ENCODE results near the gene STX16. TPM values are rescaled to one million over a fixed set of nuclear protein-coding genes. Genes with fewer than 3 reads are reported as not detected.

Gene STX16
- total RNA-seq, 1 donor: 52.8 TPM

DNA sequence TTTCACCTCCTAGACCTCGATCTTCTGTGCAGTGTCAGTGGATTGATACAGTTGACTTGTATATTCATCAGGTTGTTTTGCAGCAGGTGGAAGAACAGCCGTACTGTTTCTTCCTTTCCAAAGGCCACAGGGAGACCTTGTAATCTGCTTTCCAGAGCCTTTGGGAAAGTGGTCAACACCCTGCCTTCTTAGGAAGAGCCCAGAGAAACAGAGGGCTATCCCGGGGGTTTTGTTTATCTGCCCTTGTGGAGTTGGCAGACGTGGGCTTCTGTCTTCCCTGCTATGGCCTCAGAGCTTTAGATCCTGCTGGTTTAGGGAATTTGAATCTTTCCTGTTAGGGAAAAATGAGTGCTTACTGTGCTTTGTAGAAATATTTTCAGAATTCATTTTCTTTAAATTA is 19.6 kb downstream of the STX16 start:
- no peak for DNase-seq (ENCODE audit: low read depth in 2 of 3, low spot score in 2 of 3)

DNA sequence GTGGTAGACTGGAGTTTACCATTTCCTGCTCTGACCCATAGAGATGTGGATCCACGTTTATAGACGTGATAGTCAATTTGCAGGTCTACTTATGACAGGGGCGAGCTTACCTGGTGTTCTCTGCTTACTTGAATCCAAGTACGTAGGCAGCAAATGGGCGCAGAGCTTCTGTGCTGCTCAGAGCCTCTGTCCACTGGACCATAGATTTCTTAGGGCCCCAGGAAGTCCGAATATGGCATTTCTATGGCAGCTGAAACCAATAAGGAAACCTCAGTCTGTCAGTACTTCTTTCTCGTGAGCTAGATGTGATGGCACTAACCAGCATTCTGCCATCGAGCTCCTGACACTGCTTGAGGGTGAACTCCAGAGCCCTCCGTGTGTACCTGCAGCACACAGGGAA is 22.0 kb downstream of the STX16 start:
- no peak for DNase-seq (ENCODE audit: low read depth in 2 of 3, low spot score in 2 of 3)

DNA sequence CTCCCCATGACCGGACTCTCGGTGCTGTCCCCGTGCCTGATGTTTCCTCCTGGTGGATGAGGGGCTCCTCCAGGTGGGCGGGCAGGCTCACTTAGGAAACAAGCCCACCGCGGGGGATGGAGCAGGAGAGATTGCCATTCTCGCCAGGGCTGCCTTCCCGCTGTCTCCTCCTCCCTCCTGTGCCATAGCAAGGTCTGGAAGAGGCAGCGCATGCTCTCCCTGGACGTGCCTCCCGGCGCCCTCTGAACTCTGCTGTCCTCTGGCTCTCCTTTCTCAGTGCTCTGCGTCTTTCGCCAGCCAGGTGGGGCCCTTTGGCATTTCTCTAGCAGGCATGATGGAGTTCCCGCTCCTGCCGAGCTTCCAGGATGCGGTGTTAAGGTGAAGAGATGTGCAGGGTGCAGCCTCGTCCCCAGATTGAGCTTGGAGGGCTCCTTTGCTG is 24.1 kb downstream of the STX16 start:
- DNase-seq (ENCODE audit: low read depth in 2 of 3, low spot score in 2 of 3): no peak

DNA sequence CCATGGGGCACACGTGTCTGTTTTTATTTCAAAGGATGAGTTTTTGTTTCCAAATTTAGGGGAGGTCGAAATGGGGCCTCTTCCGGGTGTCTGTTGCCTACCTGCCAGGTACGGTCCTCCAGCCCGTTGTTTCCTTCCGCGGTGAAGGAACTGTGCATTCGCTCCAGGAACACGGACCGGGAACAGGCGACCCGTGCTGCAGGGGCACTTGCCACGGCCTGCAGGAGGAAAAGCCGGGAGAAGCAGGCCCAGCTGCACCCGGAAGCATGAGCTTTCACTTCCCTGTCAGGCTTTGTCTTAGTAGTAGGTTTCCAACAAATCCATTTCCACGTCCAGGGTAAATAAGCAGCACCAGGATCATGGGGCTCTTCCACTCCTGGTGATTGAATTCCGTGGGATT is 24.6 kb downstream of the STX16 start:
- no peak for DNase-seq (ENCODE audit: low read depth in 2 of 3, low spot score in 2 of 3)

DNA sequence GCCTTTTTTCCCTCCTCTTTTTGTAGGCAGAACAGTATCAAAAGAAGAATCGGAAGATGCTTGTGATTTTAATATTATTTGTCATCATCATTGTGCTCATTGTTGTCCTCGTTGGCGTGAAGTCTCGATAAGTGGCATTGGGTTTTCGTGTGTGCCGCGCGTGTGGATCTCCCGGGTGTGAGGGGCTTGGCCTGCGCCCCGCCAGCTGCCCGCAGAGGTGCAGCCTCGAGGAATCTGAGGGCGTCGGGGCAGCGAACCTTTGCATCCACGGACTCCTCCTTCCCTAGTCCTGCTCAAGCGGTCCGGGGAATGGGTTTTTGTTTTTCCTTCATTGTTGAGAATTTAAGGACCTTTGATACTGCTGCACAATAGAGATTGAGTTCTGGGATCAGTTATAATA is 25.1 kb downstream of the STX16 start:
- no peak for DNase-seq (ENCODE audit: low read depth in 2 of 3, low spot score in 2 of 3)

DNA sequence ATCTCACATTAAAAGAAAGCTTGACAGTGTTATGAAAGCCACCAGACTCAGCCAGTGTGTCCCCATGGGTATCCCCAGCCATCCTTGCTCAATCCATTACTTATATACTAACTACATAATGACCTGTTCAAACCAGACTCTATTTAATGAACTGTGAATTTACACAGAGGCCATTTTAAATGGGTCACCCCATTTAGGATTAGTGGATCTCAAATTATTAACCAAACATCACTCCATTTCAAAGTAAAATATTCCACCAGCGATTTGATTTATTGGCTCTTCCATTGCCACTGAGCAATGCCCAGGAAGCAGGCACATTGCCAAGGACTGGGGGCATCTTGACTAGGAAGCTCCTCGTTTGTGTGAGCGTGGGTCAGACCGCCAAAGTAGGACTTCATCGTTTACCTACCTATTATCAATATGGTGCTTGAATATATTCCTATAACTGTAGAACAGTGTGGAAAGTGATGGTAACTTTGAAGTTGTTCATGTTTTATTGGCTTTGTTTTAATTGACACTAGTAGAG is 26.1 kb downstream of the STX16 start:
- no peak for DNase-seq (ENCODE audit: low read depth in 2 of 3, low spot score in 2 of 3)

DNA sequence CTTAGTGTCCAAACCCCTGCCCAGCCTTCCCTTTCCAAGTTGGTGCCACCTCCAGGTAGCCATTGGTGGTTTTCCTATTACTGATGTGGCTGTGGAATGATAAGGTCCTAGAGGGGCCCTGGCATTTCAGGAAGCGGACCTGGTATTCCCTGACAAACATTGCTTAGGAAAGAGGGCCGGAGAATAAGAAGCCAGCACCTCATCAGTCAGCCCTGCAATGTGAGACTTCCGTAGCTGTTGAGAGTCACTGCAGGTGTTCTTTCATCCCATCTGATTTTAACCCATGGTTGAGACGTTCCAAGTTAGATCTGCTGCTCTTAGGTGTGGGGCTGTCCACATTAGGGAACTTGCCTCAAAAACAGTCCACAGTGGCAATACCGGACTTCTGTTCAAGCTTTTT is 26.7 kb downstream of the STX16 start:
- no peak for DNase-seq (ENCODE audit: low read depth in 2 of 3, low spot score in 2 of 3)

DNA sequence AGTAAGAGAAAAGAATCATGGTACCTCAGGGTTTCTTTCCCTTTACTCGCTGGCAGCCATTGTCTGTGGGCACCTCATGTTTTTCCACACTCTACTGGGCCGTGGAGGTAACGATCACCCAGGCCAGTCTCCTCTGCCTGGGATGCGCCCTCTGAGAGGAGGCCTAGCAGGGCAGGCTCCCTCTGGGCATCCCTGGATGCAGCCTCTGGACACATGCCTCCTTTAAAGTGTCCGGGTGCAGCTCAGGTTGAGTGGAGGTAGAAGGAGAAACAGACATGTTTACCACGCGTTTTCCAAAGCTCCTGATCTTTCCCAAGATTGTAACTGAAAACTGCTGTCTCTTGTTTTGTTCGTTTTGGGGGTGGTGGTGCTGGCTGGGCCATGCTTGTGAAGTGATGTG is 27.7 kb downstream of the STX16 start:
- DNase-seq (ENCODE audit: low read depth in 2 of 3, low spot score in 2 of 3): no peak

DNA sequence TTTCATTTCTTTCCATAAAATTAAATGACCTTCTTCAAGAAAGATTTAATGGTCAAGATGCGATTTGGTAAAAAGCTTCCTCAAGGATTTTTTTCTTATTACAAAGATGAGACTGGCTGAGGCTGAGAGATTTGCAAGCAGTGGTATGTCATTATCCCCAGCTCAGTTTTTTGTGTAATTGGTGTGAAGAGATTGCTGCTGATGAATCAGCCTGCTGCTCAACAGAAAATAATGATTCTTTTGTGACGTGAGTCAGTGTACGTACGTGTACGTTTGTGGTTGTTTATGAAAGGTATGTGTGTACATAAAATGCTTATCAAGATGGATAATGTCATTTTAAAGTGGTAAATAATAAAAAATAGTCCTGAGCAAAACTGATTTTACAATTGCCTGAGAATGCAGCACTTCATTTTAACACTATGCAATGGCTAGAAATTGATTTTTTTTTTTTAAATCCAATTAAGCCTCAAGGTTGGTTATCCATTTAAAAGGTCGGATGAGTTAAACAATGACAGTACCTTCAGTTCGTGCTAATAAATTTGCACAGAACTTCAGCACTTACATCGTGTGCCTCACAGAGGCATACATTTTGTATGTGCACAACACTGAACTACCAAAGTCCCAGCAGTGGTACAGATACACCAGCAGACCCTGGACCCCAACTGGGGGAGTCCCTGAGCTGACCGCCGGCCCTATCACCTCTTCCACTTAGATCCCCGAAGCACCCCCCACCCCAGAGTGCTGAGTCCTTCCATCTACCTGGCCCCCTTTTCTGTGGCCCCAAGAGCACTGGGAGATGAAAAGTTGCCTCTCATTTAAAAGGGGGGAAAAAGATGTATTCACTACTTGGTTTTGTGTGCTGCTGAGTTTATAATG is 31.8 kb downstream of the STX16 start:
- no peak for DNase-seq (ENCODE audit: low read depth in 2 of 3, low spot score in 2 of 3)

DNA sequence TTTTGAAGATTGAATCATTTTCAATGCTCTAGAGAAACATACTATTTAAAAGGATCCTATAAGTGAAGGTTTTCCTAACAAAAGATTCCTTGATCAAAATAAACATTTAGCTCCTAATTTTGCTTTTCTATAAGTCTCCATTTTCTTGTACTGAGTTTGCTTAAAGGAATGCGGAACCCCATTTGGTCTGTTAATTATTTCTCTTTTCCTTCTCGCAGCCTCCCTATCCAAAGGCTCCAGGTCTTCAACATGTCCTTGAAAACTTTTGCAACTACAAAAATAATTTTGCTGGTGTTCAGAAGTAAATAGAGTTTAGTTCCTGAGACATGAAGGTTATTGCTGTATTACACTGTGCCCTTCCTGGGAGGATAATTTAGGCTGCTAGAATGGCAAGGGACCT is 33.2 kb downstream of the STX16 start:
- no peak for DNase-seq (ENCODE audit: low read depth in 2 of 3, low spot score in 2 of 3)

DNA sequence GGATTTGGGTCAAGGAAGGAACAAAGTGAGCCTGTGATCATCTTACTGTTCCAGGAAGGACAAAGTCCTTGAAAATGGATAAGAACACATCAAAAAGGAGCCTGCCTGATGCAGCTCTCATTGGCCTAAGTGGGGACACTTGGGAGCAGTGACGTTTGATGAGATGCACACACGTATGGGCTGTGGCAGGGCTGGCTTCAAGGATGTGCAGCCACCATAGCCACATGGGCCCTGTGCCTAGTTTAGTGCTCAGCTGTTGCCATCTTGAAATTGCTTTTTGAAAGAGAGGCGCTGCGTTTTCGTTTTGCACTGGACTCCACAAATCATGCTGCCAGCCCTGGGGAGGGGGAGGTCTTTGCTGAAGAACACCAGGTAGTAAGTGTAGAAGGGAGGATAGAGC is 34.9 kb downstream of the STX16 start:
- DNase-seq (ENCODE audit: low read depth in 2 of 3, low spot score in 2 of 3): no peak

DNA sequence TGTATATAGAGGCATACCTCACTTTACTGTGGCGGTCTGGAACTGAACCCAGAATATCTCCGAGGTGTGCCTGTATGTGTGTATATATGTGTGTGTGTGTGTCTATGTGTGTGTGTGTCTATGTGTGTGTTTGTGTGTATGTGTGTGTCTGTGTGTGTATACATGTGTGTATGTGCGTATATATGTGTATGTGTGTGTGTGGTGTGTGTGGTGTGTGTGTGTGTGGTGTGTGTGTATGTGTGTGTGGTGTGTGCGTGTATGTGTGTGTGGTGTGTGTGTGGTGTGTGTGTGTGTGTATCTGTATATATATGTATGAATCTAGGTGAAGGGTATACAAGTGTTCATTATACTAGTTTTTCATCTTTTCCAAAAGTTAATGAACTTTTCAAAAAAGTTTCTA is 37.3 kb downstream of the STX16 start:
- no peak for DNase-seq (ENCODE audit: low read depth in 2 of 3, low spot score in 2 of 3)

DNA sequence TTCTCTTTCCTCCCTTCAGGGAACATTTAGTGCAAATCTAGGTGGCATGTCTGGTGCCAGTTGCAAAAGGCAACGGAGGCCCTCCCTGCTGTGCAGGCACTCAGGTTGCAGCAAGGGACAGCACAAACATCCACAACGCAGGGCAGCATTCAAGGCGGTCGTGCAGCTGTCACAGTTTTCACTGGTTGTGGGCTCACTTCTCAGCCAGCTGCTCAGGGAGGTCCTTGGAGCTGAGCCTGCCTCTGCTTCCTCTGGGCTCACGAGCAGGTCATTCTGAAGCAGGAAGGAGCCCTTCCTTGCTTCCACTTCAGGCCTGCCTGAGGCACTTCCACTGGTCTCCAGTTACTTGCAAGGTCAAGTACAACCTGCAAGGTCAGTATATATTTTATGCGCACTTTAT is 37.8 kb downstream of the STX16 start:
- no peak for DNase-seq (ENCODE audit: low read depth in 2 of 3, low spot score in 2 of 3)

DNA sequence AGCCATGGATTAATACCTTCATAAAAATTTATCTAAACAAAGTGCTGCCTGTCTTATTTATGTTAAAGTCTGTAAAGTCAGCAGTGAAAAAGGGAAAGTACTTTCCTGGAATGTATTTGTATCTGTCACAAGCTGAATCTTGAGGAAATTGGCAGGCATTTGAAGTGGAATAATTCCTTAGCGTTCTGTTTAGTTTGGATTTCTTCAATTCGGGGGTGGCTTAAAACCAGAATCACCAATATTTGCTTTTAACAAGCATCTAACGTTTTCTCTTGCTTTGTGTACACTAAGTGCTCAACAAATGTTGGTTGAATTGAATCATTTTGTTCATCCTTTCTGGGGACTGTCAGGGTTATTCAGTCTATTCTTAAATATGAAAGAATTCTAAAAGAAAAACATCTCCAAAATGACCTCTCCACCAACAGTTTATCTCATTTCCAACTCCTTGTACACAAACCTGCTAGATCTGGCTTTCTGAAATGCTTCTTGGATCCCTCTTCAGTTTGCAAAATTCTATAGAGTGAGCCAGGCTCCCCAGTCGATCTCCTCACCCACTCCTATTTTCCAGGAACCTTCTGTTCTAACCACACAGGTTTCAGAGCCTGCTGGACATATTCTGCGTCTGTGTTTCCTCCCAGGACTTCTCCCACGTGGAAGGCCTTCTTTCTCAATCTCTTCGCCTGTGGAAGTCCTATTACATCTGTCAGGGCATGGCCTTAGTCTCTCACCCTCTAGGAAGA is 39.5 kb downstream of the STX16 start:
- no peak for DNase-seq (ENCODE audit: low read depth in 2 of 3, low spot score in 2 of 3)

DNA sequence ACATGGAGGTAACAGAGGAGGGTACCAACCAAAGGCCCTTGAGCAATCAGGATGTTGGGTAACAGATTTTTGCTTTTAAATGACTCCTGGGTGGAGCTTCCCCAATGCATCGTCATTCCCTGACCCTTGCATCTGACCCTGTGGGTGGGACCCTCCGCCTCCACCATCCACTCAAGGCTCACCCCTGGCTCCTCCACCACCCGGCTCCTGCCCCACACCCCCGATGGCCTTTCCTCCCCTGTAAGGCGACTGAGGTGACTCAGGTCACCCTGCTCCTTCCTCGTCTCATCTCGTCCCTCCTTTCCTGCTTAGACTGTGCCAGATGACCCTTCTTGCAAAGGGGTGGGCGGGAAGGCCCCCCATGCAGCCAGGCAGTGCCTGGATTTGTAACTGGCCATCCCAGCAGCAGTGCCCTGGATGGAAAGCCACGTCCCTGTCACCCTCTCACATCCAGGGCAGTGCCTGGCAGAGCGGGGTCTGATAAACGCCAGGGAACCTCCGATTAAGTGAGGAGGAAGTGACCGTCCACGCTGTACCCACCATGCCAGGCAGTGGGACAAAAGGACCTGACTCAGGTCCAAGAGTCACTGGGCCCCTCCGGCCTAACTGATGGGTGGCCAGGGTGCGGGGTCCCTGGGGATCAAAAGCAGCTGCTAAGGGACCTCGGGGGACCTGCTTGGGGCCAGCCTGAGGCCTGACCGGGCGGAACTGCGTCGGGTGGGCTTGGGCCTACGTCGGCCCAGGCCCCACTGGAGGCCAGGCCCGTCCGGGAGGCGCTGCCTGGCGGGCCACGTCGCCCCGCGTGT is 40.9 kb downstream of the STX16 start:
- DNase-seq (ENCODE audit: low read depth in 2 of 3, low spot score in 2 of 3): peak in 2 of 3 donors; percentile 9

DNA sequence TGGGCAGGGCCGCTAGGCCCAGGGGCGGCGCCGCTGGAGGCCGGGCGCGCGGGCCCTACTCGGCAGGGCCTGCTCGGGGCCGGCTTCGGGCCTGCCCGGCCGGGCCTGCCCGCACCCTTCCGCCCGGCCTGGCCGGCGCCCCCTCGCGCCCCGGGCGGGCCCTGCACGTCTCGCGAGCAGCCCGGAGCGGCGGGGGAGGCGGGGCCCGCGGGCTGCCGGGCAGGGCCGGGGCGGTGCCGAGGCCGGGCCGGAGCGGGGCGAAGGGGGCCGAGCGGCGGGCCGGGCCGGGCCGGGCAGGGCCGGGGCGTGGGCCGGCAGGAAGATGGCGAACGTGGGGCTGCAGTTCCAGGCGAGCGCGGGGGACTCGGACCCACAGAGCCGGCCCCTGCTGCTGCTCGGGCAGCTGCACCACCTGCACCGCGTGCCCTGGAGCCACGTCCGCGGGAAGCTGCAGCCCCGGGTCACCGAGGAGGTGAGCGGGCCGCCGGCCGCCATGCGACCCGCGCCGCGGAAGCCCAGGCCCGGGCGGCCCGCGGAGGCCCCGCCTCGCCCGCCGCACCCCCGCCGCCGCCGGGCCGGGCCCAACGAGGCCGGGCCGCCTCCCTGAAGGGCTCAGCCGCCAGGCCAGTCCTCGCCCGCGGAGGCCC is 41.6 kb downstream of the STX16 start, which contains the start of gene NPEPL1:
Gene NPEPL1 (plus strand): TSS at position 222 of the 647 bp plus-strand sequence. CDS start 101 bp downstream, at position 323.
- peak; percentile 43 to 71 (median 70) for DNase-seq (ENCODE audit: low read depth in 2 of 3, low spot score in 2 of 3)

DNA sequence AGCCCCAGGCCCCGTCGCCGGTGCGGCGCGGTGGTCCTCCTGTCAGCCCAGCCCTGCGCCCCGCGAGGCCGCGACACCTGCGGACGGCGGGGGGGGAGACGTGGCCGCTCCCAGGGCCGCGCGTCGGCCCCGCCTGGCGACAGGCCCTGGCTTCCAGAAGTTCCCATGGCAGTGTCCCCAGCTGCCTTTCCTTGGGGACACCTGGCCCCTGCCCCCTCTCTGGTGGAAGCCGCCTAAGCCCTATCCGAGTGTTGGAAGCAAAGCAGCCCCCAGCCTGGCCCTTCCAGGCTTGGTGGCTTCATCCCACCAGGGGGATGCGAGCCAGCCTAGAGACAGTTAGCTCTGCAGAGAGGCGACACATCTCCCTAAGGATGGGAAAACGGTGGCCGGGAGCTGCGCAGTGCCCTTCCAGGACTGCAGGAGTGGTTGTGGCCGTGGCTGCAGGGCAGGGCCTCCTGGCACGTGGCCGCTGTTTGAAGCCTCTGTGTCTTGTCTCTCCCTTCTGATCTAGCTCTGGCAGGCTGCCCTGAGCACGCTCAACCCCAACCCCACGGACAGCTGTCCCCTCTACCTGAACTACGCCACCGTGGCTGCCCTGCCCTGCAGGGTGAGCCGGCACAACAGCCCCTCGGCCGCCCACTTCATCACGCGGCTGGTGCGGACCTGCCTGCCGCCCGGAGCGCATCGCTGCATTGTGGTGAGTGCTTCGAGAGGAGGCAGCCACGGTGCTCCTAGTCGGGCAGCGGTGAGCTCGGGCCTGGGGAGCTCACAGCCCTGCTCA is 42.3 kb downstream of the STX16 start:
- peak; percentile 7 to 21 (median 8) for DNase-seq (ENCODE audit: low read depth in 2 of 3, low spot score in 2 of 3)

DNA sequence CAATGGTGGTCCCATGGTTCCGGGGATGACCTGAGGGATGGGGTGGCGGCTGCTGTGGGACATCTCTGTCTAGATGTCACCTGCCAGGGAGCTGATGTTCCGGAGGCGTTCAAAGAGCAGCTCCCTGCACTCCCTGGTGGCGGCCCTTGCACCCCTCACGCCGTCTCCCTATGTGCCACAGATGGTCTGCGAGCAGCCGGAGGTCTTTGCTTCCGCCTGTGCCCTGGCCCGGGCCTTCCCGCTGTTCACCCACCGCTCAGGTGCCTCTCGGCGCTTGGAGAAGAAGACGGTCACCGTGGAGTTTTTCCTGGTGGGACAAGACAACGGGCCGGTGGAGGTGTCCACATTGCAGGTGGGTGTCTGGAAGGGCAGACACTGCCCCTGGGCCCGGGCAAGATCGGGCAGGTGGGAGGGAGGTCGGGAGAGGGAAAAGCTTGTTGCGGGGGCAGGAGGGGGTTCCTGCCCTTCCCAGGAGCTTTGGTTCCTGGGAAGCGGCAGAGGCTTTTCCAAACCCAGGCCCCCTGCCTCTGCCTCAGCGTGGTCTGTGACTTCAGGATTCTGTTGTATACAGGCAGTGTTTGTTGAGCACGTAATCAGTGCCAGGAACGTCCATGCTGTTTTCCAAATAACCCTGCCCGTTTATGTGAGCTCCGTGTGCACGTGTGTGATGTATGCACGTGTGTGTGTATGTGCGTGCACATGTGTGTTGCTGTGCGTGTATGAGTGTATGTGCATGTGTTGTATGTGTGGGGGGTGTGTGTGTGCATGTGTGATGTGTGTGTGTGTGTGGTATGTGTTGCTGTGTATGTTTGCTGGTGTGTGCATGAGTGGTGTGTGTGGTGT is 43.4 kb downstream of the STX16 start:
- no peak for DNase-seq (ENCODE audit: low read depth in 2 of 3, low spot score in 2 of 3)

Measured in hematopoietic multipotent progenitor cell (in vitro differentiated cells).